Vagina (tissue), 2 donors: ENCODE measurements around the gene ZNF417. TPM values are rescaled to one million over a fixed set of nuclear protein-coding genes. Genes with fewer than 3 reads are reported as not detected.

Experiments used
- DNase-seq, 2 donors: peaks; one replicate each; pipeline ENCODE4 v3.0.0-alpha.2; 2017; ENCODE audit errors: extremely low spot score in 2 of 2
- H3K27ac ChIP-seq: fragments of 200-600 bp; sonication (generic); one replicate; pipeline ENCODE4 v1.5.1; 2019
- H3K27me3 ChIP-seq: fragments of 200-600 bp; sonication (generic); one replicate; pipeline ENCODE4 v1.5.1; 2019
- H3K36me3 ChIP-seq, 2 donors: fragments of 200-600 bp; sonication (generic); one replicate each; pipeline ENCODE4 v1.5.1; 2017 to 2019
- H3K4me1 ChIP-seq: fragments of 200-600 bp; sonication (generic); one replicate; pipeline ENCODE4 v1.5.1; 2019
- H3K4me3 ChIP-seq, 2 donors: fragments of 200-600 bp; sonication (generic); 1 replicate in 1 of 2; 2 replicates in 1 of 2; pipeline ENCODE4 v1.5.1; 2016 to 2019
- H3K9me3 ChIP-seq: fragments of 200-600 bp; sonication (generic); one replicate; pipeline ENCODE4 v1.5.1; 2019
- POLR2A ChIP-seq, 2 donors: fragments of 450-650 bp; IDR thresholded peaks; one replicate each; pipeline ENCODE4 v1.6.1; 2017; ENCODE audit warnings: antibody characterized with exemption in 2 of 2, mild to moderate bottlenecking in 2 of 2, moderate library complexity in 2 of 2
- POLR2AphosphoS5 ChIP-seq, 2 donors: sonication (generic); formaldehyde crosslinking; IDR thresholded peaks; one replicate each; pipeline ENCODE4 v1.9.0; 2017; ENCODE audit warnings: antibody characterized with exemption in 2 of 2, mild to moderate bottlenecking in 2 of 2, low read depth in 1 of 2; ENCODE audit not compliant: insufficient read depth in 1 of 2
- intact Hi-C: fragments of 100-400 bp; cut with DNase I; formaldehyde crosslinking; loops from one replicate; pipeline ENCODE4 v1.15.1; 2023
- total RNA-seq: library from RNA; depleted of rRNA; stranded (reverse); fragments of >200 nt; gene quantifications from one replicate; pipeline ENCODE4 v1.2.3, GENCODE V29; 2016
- TF ChIP-seq, protein P1 (sequence below), 3 experiments: fragments of 450-650 bp in 2 of 3; fragments of 200-600 bp in 1 of 3; sonication (generic) in 1 of 3; IDR thresholded peaks; one replicate each; pipeline ENCODE4 v1.5.1; 2017 to 2019; ENCODE audit warnings: antibody characterized with exemption in 3 of 3, mild to moderate bottlenecking in 2 of 3, moderate library complexity in 2 of 3

Gene ZNF417
- total RNA-seq, 1 donor from 2014 or later = 7.9 TPM

DNA sequence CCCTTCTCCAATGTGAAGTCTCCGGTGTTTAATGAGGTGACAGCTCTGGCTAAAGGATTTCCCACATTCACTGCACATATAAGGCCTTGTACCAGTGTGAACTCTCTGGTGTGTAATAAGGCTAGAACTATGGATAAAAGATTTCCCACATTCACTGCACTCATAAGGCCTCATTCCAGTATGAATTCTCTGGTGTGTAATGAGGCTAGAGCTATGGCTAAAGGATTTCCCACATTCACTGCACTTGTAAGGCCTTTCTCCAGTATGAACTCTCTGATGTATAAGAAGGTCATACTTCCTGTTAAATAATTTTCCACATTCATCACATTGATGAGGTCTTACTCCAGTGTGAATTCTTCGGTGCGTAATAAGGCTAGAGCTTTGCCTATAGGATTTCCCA is 25.2 kb upstream of the ZNF417 start:
- Histone ChIP-seq H3K27ac (no peak overlapping the region), H3K4me3 (no peak overlapping the region), H3K36me3 (peaks cover 0 to 73% of the 10 kb centered on the region in 2 donors), H3K27me3 (no peaks in the 10 kb centered on the region), H3K9me3 (peaks cover 48% of the 10 kb centered on the region), H3K4me1 (peaks cover 4% of the 10 kb centered on the region)
- intact Hi-C loops = no loop called here
- TF ChIP-seq, protein P1, sequence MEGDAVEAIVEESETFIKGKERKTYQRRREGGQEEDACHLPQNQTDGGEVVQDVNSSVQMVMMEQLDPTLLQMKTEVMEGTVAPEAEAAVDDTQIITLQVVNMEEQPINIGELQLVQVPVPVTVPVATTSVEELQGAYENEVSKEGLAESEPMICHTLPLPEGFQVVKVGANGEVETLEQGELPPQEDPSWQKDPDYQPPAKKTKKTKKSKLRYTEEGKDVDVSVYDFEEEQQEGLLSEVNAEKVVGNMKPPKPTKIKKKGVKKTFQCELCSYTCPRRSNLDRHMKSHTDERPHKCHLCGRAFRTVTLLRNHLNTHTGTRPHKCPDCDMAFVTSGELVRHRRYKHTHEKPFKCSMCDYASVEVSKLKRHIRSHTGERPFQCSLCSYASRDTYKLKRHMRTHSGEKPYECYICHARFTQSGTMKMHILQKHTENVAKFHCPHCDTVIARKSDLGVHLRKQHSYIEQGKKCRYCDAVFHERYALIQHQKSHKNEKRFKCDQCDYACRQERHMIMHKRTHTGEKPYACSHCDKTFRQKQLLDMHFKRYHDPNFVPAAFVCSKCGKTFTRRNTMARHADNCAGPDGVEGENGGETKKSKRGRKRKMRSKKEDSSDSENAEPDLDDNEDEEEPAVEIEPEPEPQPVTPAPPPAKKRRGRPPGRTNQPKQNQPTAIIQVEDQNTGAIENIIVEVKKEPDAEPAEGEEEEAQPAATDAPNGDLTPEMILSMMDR (IDR thresholded peaks at IDR 0.05) = no peak
- TF ChIP-seq POLR2AphosphoS5 (IDR thresholded peaks at IDR 0.05; ENCODE audit: insufficient read depth in 1 of 2, low read depth in 1 of 2) = no peak
- DNase-seq = no peak

DNA sequence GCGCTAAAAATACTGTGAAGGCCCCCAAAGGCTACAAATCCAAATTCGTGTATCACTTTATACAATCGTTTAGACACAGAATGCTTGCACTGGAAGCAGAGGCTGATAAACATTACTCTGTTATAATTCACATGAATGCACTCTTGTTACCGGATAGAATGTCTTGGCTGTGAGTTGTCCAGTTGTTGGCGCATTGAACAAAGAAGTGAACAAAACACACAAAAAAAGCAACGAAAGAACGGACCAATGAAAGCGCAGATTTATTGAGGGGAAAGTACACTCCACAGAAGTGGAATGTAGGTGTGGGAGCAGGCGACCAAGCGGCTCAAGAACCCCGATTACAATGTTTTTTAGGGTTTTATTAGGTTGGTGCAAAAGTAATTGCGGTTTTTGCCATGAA is 19.3 kb upstream of the ZNF417 start:
- TF ChIP-seq, protein P1 (IDR thresholded peaks at IDR 0.05) = no peak
- TF ChIP-seq POLR2A (IDR thresholded peaks at IDR 0.05) = no peak
- TF ChIP-seq POLR2AphosphoS5 (IDR thresholded peaks at IDR 0.05; ENCODE audit: insufficient read depth in 1 of 2, low read depth in 1 of 2) = no peak
- H3K27me3 ChIP-seq = no peaks in the 10 kb centered on the region
- no peak overlapping the region for H3K27ac ChIP-seq
- no peak for DNase-seq
- no peak overlapping the region for H3K4me3 ChIP-seq
- H3K9me3 ChIP-seq = peaks cover 57% of the 10 kb centered on the region
- peaks cover 0 to 51% of the 10 kb centered on the region in 2 donors for H3K36me3 ChIP-seq
- H3K4me1 ChIP-seq = peaks cover 10% of the 10 kb centered on the region
- intact Hi-C loops = no loop called here

DNA sequence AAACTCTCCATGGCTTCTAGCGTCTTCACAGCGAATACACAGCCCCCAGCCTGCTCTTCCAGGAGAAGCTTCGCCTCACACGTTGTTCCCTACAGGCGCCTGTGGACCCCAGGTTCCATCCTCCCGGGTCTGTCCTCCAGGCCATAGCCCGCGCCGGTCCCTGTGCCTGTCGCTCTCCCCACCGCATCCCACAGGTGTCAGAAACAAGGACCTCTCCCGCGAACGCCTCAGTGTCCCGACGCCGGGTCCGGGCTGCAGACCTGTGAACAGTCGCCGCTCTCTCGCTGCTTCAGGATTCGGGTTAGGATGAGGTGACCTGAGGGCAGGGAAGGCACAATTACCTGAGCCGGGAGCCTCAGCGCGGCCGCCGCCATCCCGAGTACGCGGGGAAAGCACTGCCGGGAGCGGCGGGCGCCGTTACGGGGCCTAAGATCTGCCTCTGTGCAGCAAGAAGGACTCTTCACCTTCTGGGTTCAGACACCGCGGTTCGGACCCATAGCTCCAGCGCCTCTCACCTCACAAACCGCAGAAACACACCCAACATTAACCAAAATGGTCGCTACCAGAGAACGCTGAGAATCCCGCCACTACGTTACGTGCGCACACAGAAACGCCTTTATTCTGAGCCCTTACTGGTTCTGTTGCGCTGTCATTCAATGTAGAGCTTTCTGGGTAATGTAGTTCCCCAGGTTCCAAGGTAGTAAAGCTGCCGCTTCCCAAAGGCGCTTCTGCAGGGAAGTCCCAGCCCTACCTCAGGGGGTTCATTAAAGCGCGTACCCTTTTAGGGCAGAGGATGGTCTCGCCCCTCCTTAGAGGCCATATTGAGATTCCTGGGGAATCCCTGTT is 18.7 kb upstream of the ZNF417 start, which contains the start of gene ZNF418:
Gene ZNF418 (minus strand): TSS at position 583 of the 846 bp plus-strand sequence. CDS start 1,580 bp downstream, outside the sequence.
- intact Hi-C loops = no loop called here

DNA sequence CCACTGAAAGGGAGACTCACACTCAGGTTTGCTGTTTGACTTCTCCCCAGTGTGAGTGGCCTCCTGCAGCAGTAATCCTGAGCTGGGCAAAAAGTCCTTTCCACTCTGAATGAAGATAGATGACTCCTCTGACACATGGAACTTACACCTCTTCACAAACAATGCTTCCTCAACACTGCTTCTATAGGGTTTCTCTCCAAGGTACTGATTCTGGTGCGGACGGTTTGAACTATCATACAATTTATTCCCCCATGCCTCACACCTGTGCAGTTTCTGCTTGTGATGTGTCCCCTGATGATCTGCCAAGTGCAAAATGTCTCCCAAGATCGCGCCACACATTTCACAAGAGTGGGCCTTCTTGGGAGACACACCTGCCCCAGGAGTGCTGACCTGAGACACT is 11.2 kb upstream of the ZNF417 start:
- TF ChIP-seq POLR2AphosphoS5 (IDR thresholded peaks at IDR 0.05; ENCODE audit: insufficient read depth in 1 of 2, low read depth in 1 of 2) (no peak), POLR2A (IDR thresholded peaks at IDR 0.05) (no peak)
- TF ChIP-seq, protein P1 (IDR thresholded peaks at IDR 0.05) = no peak
- no peak for DNase-seq
- H3K4me3 ChIP-seq = no peak overlapping the region
- H3K36me3 ChIP-seq = peaks cover 2 to 56% of the 10 kb centered on the region in 2 donors
- H3K27me3 ChIP-seq = no peaks in the 10 kb centered on the region
- peaks cover 36% of the 10 kb centered on the region for H3K9me3 ChIP-seq
- no peaks in the 10 kb centered on the region for H3K4me1 ChIP-seq
- intact Hi-C loops = no loop called here
- H3K27ac ChIP-seq = no peak overlapping the region

More for the DNA sequence above, 18.7 kb upstream of the ZNF417 start, which contains the start of gene ZNF418:
- no peak for DNase-seq
- Histone ChIP-seq H3K36me3 (peaks cover 0 to 51% of the 10 kb centered on the region in 2 donors), H3K4me1 (peaks cover 10% of the 10 kb centered on the region), H3K9me3 (peaks cover 51% of the 10 kb centered on the region), H3K4me3 (peak within 1 kb of the TSS; percentile 42 to 66), H3K27ac (peak within 1 kb of the TSS; percentile 59), H3K27me3 (no peaks in the 10 kb centered on the region)
- TF ChIP-seq, protein P1 (IDR thresholded peaks at IDR 0.05) = no peak
- peak; percentile 36 to 82 for TF ChIP-seq POLR2AphosphoS5 (IDR thresholded peaks at IDR 0.05; ENCODE audit: insufficient read depth in 1 of 2, low read depth in 1 of 2)
- no peak for TF ChIP-seq POLR2A (IDR thresholded peaks at IDR 0.05)

DNA sequence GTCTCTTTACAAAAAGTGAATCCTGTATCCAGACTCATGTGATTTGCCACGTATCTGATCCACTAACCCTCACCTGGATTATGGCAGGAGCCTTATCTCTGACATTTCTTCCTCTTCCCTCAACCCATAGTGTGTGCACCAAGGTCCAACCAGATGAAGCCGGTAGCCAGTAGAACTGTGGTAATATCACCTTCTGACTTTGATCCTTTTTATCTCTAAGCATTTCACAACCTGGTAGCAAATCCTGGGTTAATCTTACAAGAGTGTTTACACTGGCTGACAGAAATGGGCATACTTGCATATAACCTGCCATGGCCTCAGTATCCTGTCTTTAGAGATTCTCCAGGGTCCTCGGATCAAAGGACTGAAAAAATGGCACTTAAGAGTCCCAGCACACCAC is 1.9 kb downstream of the ZNF417 start:
- Histone ChIP-seq H3K4me1 (peaks cover 14% of the 10 kb centered on the region), H3K27ac (no peak overlapping the region), H3K4me3 (no peak overlapping the region), H3K9me3 (peaks cover 12% of the 10 kb centered on the region), H3K27me3 (no peaks in the 10 kb centered on the region), H3K36me3 (peaks cover 0 to 53% of the 10 kb centered on the region in 2 donors)
- intact Hi-C loops = no loop called here
- TF ChIP-seq POLR2A (IDR thresholded peaks at IDR 0.05) (no peak), POLR2AphosphoS5 (IDR thresholded peaks at IDR 0.05; ENCODE audit: insufficient read depth in 1 of 2, low read depth in 1 of 2) (no peak)
- TF ChIP-seq, protein P1 (IDR thresholded peaks at IDR 0.05) = no peak
- DNase-seq = no peak
